GM19397 (cell line): Measurements from ENCODE around the gene SORCS2.

ENCODE experiments used
- ATAC-seq: cut with Tn5 transposase; IDR thresholded peaks from one replicate; pipeline ENCODE4 v1.9.1; 2021; ENCODE audit warnings: mild to moderate bottlenecking, moderate library complexity; ENCODE audit not compliant: unreplicated experiment

Gene SORCS2

GRCh38 chr4:7636240-7636508 lies 443.8 kb downstream of the SORCS2 start:
- no peak for ATAC-seq

DNA sequence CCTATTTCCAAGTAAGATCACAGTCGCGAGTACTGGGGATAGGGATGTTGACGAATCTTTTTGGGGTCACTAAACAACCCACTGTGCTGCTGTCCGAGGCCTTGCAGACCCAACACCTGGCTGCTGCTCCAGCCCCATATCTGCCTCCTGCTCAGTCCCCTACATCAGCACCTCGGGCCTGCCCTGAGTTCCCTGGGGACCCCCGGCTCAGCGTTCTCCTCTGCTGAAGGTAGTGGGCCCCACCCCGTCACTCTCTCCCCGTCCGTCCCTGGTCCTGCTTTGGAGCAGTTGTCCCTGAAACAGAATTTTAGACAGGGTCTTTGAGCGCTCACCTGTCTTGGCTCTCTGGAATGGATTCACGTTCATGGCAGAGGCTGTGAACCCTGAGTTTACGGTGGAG lies 444.8 kb downstream of the SORCS2 start:
- ATAC-seq: no peak

- ATAC-seq: no peak
Observed at GRCh38 chr4:7637971-7638370, 445.6 kb downstream of the SORCS2 start.

- no peak for ATAC-seq
Observed at GRCh38 chr4:7638489-7638888, 446.2 kb downstream of the SORCS2 start.

- no peak for ATAC-seq
Observed at GRCh38 chr4:7638984-7639789, 446.8 kb downstream of the SORCS2 start.

DNA sequence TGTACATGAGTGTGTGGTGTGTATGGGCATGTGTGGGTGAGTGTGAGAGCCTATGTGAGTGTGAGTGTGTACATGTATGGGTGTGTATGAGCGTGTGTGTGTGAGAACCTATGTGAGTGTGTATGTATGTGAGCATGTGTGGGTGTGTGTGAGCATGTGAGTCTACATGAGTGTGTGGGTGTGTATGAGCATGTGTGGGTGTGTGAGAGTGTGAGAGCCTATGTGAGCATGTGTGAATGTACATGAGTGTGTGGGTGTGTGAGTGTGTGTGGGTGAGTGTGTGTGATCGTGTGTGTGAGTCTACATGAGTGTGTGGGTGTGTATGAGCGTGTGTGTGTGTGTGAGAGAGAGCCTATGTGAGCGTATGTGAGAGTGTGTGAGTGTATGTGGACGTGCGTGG lies 447.8 kb downstream of the SORCS2 start:
- ATAC-seq: no peak

DNA sequence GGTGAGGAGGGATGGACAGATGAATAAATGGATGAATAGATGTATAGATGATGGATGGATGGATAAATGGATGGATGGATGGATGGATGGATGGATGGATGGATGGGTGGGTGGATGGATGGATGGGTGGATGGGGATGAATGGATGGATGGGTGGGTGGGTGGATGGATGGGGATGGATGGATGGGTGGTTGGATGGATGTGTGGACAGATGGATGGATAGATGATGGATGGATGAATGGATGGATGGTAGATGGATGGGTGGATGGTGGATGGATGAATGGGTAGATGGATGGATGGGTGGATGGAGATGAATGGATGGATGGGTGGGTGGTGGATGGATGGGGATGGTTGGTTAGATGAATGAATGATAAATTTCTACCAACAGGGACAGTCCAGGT lies 449.4 kb downstream of the SORCS2 start:
- no peak for ATAC-seq

DNA sequence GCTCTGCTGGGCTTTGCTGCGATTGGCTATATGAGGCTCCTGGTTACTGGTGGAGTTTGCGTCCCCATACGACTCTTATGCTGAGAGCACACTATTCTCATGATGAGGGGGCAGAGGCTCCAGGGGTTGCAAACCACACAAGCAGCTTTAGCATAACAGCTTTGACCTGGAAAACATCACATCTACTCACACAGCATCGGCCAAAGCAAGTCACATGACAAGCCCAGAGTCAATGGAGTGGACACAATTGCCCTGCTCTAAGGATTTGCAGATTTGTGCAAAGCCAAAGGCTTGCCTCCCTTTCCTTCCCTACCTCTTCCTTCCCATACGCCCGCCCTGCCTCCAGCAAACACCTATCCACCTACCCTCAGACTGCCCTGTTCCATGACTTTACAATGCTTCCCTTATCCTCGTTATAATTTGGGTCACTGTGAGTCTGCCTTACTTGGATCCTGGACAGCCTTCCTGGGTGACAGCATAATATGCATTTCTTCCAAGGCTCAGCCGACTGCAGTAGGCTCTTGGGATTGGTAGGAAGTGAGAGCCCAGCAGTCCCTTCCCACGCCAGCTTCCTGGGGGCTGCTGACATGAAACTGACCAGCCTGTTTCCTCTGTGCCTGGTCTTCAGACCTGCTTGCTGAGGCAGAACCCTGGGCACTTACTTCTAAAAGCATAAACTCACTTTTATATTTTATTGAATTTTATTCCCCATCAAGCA lies 450.6 kb downstream of the SORCS2 start:
- ATAC-seq: no peak

DNA sequence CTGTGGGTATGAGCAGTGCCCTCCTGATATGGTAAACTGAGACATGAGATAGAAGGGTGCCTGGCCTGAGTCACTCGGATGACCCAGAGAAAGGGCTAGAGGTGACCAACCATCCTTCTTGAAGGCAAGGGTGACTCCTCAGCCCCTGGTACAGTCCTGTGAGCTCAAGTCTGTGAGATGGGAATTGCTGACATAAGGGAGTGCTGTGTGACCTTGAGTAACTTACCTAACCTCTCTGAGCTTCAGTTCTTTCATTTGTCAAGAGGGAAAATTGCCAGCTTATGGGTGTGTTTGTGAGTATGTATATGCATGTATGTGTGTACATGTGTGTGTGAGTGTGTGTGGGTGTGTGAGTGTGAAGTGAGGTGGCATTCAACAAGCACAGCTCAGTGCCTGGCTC lies 452.8 kb downstream of the SORCS2 start:
- ATAC-seq: no peak

- no peak for ATAC-seq
Observed at GRCh38 chr4:7645956-7646355, 453.6 kb downstream of the SORCS2 start.

GRCh38 chr4:7646384-7647061 lies 454.2 kb downstream of the SORCS2 start:
- no peak for ATAC-seq

- no peak for ATAC-seq
Observed at GRCh38 chr4:7647186-7647585, 454.8 kb downstream of the SORCS2 start.

DNA sequence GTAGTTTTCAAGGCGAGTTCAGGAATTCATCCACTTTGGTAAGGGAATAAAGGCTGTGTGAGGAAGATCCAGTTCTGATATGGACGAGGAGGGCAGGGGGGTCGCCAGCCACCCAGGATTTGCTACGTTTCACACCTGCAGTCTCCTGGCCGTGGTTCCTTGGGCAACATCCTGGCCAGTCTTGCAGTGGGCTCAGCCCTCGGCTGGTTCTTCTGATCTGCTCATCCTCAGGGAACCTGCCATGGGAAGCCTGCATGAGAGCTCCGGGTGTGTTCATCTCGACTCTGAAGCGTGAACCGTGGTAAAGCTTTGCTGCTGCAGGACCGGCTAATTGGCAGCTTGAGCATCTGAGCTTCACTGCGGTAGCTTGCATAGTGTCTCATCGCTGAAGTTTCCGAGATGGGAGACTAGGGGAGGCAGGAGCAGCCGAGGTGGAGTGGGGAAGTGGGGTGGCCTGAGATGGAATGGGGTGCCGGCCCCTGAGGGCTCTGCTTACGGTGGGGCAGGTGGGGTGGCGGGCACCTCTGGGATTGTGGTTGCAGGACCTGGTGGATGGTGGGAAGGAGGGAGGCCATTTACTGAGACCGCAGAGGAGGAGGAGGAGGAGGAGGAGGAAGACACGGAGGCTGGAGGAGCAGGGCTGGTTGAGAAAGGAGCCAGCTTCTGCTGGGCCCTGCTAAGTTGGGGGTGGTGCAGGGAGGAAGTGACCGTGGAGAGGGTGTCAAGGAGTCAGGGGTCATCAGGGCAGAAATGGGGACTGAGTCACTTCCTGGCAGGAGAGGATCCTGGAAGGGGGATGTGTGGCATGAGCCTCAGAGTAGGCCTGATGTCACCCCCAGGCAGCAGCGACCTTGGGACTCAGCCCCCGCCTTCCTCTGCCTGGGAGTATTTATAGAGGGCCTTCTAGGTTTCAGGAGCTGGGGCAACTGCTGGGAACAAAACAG lies 455.5 kb downstream of the SORCS2 start:
- no peak for ATAC-seq

- ATAC-seq: no peak
Observed at GRCh38 chr4:7648544-7649395, 456.4 kb downstream of the SORCS2 start.

DNA sequence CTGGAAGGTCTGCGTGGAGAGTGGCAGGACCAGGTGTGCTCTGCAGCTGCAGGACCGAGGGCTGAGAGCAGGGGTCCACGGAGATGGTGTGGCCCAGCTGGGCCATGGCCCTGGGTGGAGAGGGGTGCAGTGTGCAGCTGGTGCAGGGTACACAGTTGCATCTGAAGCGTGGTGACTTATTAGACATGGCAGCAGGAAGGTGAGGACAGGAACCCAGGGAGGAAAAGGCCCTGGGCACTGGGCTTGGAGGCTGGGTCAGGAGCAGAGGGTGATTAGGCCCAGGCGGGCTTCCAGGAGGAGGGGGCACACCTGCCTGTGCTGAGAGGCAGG lies 457.0 kb downstream of the SORCS2 start:
- no peak for ATAC-seq

DNA sequence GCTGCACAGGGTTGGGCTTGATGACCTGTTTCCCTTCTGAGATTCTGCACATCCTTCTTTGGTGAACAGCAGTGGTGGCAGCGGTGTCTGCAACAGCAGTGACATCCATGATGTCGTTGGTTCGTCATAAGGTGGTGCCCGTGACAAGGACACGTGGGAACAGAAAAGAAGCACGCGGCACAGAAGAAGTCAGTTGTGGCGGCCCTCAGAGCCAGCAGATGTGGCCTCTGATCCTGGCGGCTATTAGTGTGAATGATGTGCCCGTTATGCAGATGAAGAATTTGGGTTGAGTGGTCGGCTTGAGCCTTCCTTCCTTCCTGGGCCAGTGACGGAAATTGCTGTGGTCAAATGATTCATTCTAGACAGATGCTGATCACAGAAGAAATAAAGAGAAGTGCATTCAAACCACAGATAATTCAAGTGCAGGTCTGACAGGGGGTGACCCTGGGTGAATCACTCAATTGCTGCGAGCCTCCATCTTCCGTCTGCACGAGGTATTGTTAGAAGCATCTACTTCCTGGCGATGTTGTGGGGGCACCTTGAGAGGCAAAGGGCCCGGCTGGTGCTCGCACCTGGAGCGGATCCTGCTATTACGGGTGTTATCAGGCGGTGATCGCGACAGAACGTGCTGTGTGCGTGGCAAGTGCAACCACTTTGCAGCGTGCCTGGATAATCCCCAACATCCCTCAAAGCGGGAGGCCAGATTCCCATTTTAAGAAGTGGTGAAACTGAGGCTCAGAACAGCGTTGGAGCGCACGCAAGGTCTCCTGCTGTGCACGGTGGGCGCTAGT lies 457.6 kb downstream of the SORCS2 start:
- ATAC-seq: no peak

- no peak for ATAC-seq
Observed at GRCh38 chr4:7650606-7651385, 458.5 kb downstream of the SORCS2 start.

- ATAC-seq: no peak
Observed at GRCh38 chr4:7651461-7651921, 459.2 kb downstream of the SORCS2 start.

- ATAC-seq: no peak
Observed at GRCh38 chr4:7652006-7652405, 459.7 kb downstream of the SORCS2 start.
